Measurements from ENCODE around the gene LAIR2.
"Not testable (repeated sequence)": the region's sequence is repeated elsewhere in the genome, so short reads cannot be mapped to it uniquely, and the experiment has no call there.

LAIR2 gene

DNA sequence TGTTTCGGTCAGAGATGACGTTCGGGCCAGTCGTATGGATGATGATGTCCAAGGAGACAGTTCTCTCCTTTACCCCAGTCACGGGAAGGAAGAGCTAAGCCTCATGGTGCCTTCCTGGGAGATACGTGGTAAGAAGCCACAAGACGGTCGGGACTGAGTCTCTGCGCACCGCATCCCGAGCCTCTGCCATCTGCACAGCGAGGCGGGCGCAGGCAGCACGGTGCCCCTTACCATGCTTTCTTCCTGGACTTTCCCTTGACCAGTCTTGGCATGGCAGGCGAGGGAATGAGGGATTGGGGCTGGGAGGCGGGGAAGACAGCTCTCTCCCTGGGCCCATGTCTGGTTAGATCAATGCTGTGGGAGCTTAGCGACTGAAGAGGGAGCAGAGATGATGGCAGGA is 10.1 kb upstream of the LAIR2 start:
- Histone ChIP-seq H3K36me3 (ENCODE audit: control insufficient read depth in 5 of 5, insufficient read depth in 5 of 5, low read length in 5 of 5) (no peaks in the 10 kb centered on the region), H3K9ac (ENCODE audit: low read length in 5 of 5) (no peak overlapping the region), H3K27ac (ENCODE audit: low read depth, low read length) (no peak overlapping the region), H3K27me3 (ENCODE audit: control insufficient read depth in 5 of 5, insufficient read depth in 4 of 5, low read length in 5 of 5) (peaks cover 0 to 10% (median 4%) of the 10 kb centered on the region in 5 donors), H3K9me3 (ENCODE audit: control insufficient read depth in 5 of 5, low read length in 5 of 5) (no peaks in the 10 kb centered on the region), H3K4me1 (ENCODE audit: control insufficient read depth in 5 of 5, insufficient read depth in 5 of 5, low read length in 5 of 5) (no peaks in the 10 kb centered on the region), H3K4me3 (ENCODE audit: low read depth in 1 of 5, low read length in 5 of 5) (no peak overlapping the region)

DNA sequence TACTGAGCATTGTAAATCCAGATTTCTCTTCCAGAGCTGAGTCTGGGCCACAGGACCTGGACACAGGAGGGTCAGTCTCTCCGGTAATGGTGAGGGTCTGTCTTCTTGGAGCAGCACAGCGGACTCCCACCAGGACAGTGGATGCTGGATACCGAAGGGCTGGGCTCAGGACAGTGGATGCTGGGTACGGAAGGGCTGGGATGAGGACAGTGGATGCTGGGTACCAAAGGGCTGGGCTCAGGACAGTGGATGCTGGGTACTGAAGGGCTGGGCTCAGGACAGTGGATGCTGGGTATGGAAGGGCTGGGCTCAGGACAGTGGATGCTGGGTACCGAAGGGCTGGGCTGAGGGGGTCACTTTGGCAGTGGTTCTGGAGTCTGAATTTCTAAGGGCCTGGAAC is 9.6 kb upstream of the LAIR2 start:
- not testable (repeated sequence) for H3K9ac ChIP-seq (ENCODE audit: low read length in 5 of 5); H3K4me3 ChIP-seq (ENCODE audit: low read depth in 1 of 5, low read length in 5 of 5)

DNA sequence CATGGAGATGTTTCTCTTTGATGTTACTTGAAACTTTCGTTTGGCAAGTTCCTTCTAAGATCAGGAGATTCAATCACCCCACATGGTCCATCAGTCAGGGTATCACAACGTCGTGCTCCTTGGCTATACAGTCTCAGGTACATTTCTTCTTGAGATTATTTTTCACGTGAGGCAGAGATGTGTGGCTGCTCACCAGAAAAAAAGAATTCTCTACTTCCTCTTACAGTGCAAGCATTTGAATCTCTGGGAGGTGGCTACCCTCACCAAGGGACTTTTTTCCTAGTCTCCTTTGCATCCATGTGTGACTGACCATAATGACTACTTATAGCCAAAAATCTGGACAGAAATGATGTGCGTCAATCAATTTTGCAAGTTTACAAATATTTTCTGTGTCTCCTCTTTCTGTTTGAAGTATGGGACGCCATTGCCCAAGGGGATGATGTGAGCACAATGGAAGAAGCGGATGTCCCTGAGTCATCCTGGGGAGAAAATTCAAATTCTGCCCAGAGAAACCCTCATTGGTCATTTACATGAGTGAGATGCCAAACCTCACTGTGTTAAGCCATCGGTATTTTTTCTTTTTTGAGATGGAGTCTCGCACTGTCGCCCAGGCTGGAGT is 8.6 kb upstream of the LAIR2 start:
- no peak overlapping the region for H3K9ac ChIP-seq (ENCODE audit: low read length in 5 of 5)
- no peaks in the 10 kb centered on the region for H3K4me1 ChIP-seq (ENCODE audit: control insufficient read depth in 5 of 5, insufficient read depth in 5 of 5, low read length in 5 of 5)
- H3K9me3 ChIP-seq (ENCODE audit: control insufficient read depth in 5 of 5, low read length in 5 of 5) = no peaks in the 10 kb centered on the region
- no peak overlapping the region for H3K27ac ChIP-seq (ENCODE audit: low read depth, low read length)
- peaks cover 0 to 10% (median 4%) of the 10 kb centered on the region in 5 donors for H3K27me3 ChIP-seq (ENCODE audit: control insufficient read depth in 5 of 5, insufficient read depth in 4 of 5, low read length in 5 of 5)
- H3K36me3 ChIP-seq (ENCODE audit: control insufficient read depth in 5 of 5, insufficient read depth in 5 of 5, low read length in 5 of 5) = no peaks in the 10 kb centered on the region
- no peak overlapping the region for H3K4me3 ChIP-seq (ENCODE audit: low read depth in 1 of 5, low read length in 5 of 5)

More for the DNA sequence above, 9.6 kb upstream of the LAIR2 start:
- H3K27me3 ChIP-seq (ENCODE audit: control insufficient read depth in 5 of 5, insufficient read depth in 4 of 5, low read length in 5 of 5) = peaks cover 0 to 10% (median 4%) of the 10 kb centered on the region in 5 donors
- not testable (repeated sequence) for H3K4me1 ChIP-seq (ENCODE audit: control insufficient read depth in 5 of 5, insufficient read depth in 5 of 5, low read length in 5 of 5); H3K36me3 ChIP-seq (ENCODE audit: control insufficient read depth in 5 of 5, insufficient read depth in 5 of 5, low read length in 5 of 5); H3K27ac ChIP-seq (ENCODE audit: low read depth, low read length); H3K9me3 ChIP-seq (ENCODE audit: control insufficient read depth in 5 of 5, low read length in 5 of 5)

DNA sequence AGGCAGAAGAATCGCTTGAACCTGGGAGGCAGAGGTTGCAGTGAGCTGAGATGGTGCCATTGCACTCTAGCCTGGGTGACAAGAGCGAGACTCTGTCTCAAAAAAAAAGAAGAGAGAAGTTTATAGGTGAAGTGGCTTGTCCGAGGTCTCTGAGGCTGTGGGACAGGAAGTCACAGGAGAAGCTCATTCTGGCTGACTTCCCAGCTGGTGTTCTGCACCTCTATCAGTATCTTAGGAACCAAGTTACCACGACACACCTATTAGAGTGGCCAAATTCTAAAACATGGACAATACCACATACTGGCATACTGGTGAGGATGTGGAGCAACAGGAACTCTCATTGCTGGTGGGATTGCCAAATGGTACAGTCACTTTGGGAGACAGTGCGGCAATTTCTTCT is 7.3 kb upstream of the LAIR2 start:
- not testable (repeated sequence) for H3K27ac ChIP-seq (ENCODE audit: low read depth, low read length); H3K4me1 ChIP-seq (ENCODE audit: control insufficient read depth in 5 of 5, insufficient read depth in 5 of 5, low read length in 5 of 5); H3K36me3 ChIP-seq (ENCODE audit: control insufficient read depth in 5 of 5, insufficient read depth in 5 of 5, low read length in 5 of 5); H3K4me3 ChIP-seq (ENCODE audit: low read depth in 1 of 5, low read length in 5 of 5); H3K9ac ChIP-seq (ENCODE audit: low read length in 5 of 5); H3K9me3 ChIP-seq (ENCODE audit: control insufficient read depth in 5 of 5, low read length in 5 of 5)
- peaks cover 0 to 10% (median 4%) of the 10 kb centered on the region in 5 donors for H3K27me3 ChIP-seq (ENCODE audit: control insufficient read depth in 5 of 5, insufficient read depth in 4 of 5, low read length in 5 of 5)

DNA sequence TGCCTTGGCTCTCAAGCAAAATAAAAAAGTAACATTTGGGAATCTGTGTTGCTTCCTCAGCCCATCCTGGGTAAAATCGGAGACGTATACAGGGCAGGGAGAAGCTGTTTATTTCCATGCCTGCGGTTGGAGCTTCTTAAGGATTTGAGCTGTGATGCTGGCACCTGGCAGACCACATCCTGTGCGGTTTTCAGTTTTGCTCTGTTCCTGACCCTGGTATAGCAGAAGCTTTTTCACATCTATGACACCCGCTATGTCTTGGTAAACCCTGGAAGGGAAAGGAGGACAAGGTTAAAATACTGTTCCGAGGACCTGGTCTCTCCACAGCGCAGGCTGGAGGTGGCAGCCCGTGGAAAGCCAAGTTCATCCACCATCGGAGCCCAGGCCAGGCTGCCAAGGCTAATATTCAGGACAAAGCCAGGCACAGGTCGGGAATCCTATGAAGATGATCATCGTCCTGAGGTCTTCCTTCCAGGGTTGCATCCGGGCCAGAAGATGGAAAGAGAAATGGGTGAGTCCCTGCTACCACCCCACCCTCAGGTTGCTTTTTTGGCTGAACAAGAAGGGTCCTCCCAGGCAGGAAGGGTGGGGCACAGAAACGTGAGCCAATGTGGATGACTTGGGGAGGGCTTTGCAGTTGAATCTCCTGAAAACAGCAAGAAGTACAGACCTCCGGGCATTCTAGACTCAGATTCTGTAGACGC is 4.7 kb upstream of the LAIR2 start:
- not testable (repeated sequence) for H3K4me1 ChIP-seq (ENCODE audit: control insufficient read depth in 5 of 5, insufficient read depth in 5 of 5, low read length in 5 of 5); H3K9ac ChIP-seq (ENCODE audit: low read length in 5 of 5); H3K4me3 ChIP-seq (ENCODE audit: low read depth in 1 of 5, low read length in 5 of 5); H3K27ac ChIP-seq (ENCODE audit: low read depth, low read length); H3K9me3 ChIP-seq (ENCODE audit: control insufficient read depth in 5 of 5, low read length in 5 of 5); H3K36me3 ChIP-seq (ENCODE audit: control insufficient read depth in 5 of 5, insufficient read depth in 5 of 5, low read length in 5 of 5)
- H3K27me3 ChIP-seq (ENCODE audit: control insufficient read depth in 5 of 5, insufficient read depth in 4 of 5, low read length in 5 of 5) = peaks cover 0 to 14% (median 3%) of the 10 kb centered on the region in 5 donors

DNA sequence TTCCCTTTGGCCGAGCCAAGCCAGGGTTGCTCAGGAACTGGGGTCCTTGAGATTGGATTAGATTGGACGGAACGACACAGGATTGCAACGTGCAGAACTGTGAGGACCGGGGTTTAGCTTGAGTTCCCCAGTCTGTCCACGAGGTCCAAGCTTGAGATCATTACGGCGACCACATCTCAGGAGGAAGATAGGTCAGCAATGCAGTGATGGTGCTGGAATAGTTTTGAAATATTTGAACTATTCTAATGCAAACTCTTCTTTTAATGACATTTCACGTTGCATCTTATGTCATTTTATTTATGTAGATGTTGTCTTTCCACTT is 4.2 kb upstream of the LAIR2 start:
- H3K27me3 ChIP-seq (ENCODE audit: control insufficient read depth in 5 of 5, insufficient read depth in 4 of 5, low read length in 5 of 5) = peaks cover 0 to 13% (median 0%) of the 10 kb centered on the region in 5 donors
- not testable (repeated sequence) for H3K36me3 ChIP-seq (ENCODE audit: control insufficient read depth in 5 of 5, insufficient read depth in 5 of 5, low read length in 5 of 5); H3K27ac ChIP-seq (ENCODE audit: low read depth, low read length); H3K9ac ChIP-seq (ENCODE audit: low read length in 5 of 5); H3K4me1 ChIP-seq (ENCODE audit: control insufficient read depth in 5 of 5, insufficient read depth in 5 of 5, low read length in 5 of 5); H3K9me3 ChIP-seq (ENCODE audit: control insufficient read depth in 5 of 5, low read length in 5 of 5); H3K4me3 ChIP-seq (ENCODE audit: low read depth in 1 of 5, low read length in 5 of 5)

DNA sequence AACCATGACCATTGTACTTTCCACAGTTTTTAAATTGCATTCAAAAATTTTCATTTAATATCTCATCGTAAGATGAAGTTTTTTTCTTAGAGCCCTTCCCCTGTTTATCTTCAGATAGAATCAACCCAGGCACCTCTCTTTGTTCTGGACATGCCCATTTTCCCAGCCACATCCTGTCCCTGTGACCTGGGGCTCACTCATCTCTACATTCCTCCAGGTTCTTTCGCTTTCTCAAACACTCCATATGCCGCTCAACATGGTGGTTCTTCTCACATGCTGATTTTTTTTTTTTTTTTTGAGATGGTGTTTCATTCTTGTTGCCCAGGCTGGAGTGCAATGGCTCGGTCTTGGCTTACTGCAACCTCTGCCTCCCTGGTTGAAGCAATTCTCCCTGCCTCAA is 2.9 kb downstream of the LAIR2 start:
- H3K4me1 ChIP-seq (ENCODE audit: control insufficient read depth in 5 of 5, insufficient read depth in 5 of 5, low read length in 5 of 5); H3K27ac ChIP-seq (ENCODE audit: low read depth, low read length); H3K9ac ChIP-seq (ENCODE audit: low read length in 5 of 5); H3K36me3 ChIP-seq (ENCODE audit: control insufficient read depth in 5 of 5, insufficient read depth in 5 of 5, low read length in 5 of 5); H3K9me3 ChIP-seq (ENCODE audit: control insufficient read depth in 5 of 5, low read length in 5 of 5); H3K27me3 ChIP-seq (ENCODE audit: control insufficient read depth in 5 of 5, insufficient read depth in 4 of 5, low read length in 5 of 5); H3K4me3 ChIP-seq (ENCODE audit: low read depth in 1 of 5, low read length in 5 of 5): not testable (repeated sequence)

DNA sequence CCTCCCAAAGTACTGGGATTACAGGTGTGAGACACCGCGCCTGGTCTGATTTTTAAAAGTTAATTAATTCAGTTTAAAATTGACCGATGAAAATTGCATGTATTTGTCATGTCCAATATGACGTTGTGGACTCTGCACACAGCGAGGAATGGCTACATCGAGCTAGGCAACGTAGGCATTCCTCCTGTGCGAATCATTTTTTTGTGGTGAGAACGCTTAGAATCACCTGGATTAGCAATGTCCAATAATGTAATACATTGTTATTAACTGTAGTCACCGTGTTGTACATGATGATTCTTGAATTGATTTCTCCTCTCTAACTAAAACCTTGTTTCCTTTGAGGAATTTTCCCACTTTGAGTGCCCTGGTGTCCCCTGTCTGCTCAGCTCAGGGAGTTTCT is 3.4 kb downstream of the LAIR2 start:
- no peaks in the 10 kb centered on the region for H3K9me3 ChIP-seq (ENCODE audit: control insufficient read depth in 5 of 5, low read length in 5 of 5)
- H3K4me3 ChIP-seq (ENCODE audit: low read depth in 1 of 5, low read length in 5 of 5) = no peak overlapping the region
- no peak overlapping the region for H3K9ac ChIP-seq (ENCODE audit: low read length in 5 of 5)
- no peak overlapping the region for H3K27ac ChIP-seq (ENCODE audit: low read depth, low read length)
- no peaks in the 10 kb centered on the region for H3K36me3 ChIP-seq (ENCODE audit: control insufficient read depth in 5 of 5, insufficient read depth in 5 of 5, low read length in 5 of 5)
- H3K4me1 ChIP-seq (ENCODE audit: control insufficient read depth in 5 of 5, insufficient read depth in 5 of 5, low read length in 5 of 5) = no peaks in the 10 kb centered on the region
- peaks cover 3 to 6% (median 3%) of the 10 kb centered on the region in 5 donors for H3K27me3 ChIP-seq (ENCODE audit: control insufficient read depth in 5 of 5, insufficient read depth in 4 of 5, low read length in 5 of 5)

DNA sequence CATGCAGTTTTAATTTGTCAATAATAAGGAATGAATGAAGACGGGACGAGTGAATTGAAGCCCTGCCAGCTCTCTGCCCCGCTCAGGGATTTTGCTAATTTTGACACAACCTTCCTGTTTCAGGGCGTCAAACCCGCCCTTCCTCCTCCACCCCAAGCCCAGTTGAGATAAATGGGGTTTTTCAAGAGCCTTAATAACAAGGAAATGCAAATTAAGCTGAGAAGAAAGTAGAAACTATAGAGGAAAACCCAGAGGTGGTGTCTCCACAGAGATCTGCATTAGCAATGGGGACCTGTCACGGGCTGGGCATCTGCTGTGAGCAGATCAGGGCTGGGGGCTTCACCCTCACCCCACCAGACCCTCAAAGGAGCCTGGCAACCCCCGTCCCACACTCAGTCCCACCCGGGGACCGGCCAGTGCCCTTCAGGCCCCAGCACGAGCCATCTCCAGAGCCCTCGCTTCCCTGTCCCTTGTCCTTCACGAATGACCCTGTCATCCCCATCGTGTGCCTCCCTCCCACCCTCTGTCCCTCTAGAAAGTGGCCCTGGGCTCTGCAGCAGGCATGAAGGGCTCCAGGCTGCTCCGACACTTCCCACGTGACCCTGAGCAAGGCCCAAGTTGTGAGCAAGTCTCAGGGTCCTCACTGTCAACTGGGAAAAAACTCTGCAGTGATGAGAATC is 4.5 kb downstream of the LAIR2 start:
- not testable (repeated sequence) for H3K9ac ChIP-seq (ENCODE audit: low read length in 5 of 5); H3K9me3 ChIP-seq (ENCODE audit: control insufficient read depth in 5 of 5, low read length in 5 of 5); H3K27me3 ChIP-seq (ENCODE audit: control insufficient read depth in 5 of 5, insufficient read depth in 4 of 5, low read length in 5 of 5); H3K4me3 ChIP-seq (ENCODE audit: low read depth in 1 of 5, low read length in 5 of 5); H3K4me1 ChIP-seq (ENCODE audit: control insufficient read depth in 5 of 5, insufficient read depth in 5 of 5, low read length in 5 of 5); H3K27ac ChIP-seq (ENCODE audit: low read depth, low read length); H3K36me3 ChIP-seq (ENCODE audit: control insufficient read depth in 5 of 5, insufficient read depth in 5 of 5, low read length in 5 of 5)

DNA sequence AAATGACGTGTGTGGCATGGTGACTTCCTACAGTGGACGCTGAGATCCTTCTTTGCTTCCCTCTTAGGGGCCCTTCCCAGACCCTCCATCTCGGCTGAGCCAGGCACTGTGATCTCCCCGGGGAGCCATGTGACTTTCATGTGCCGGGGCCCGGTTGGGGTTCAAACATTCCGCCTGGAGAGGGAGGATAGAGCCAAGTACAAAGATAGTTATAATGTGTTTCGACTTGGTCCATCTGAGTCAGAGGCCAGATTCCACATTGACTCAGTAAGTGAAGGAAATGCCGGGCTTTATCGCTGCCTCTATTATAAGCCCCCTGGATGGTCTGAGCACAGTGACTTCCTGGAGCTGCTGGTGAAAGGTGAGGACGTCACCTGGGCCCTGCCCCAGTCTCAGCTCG is 5.2 kb downstream of the LAIR2 start:
- no peak overlapping the region for H3K9ac ChIP-seq (ENCODE audit: low read length in 5 of 5)
- H3K9me3 ChIP-seq (ENCODE audit: control insufficient read depth in 5 of 5, low read length in 5 of 5) = no peaks in the 10 kb centered on the region
- no peaks in the 10 kb centered on the region for H3K36me3 ChIP-seq (ENCODE audit: control insufficient read depth in 5 of 5, insufficient read depth in 5 of 5, low read length in 5 of 5)
- H3K4me1 ChIP-seq (ENCODE audit: control insufficient read depth in 5 of 5, insufficient read depth in 5 of 5, low read length in 5 of 5) = no peaks in the 10 kb centered on the region
- H3K27me3 ChIP-seq (ENCODE audit: control insufficient read depth in 5 of 5, insufficient read depth in 4 of 5, low read length in 5 of 5) = peaks cover 3 to 9% (median 5%) of the 10 kb centered on the region in 5 donors
- H3K4me3 ChIP-seq (ENCODE audit: low read depth in 1 of 5, low read length in 5 of 5) = no peak overlapping the region
- H3K27ac ChIP-seq (ENCODE audit: low read depth, low read length) = no peak overlapping the region
